A549 (cell line): ENCODE data around the gene ABHD11. TPM values are rescaled to one million over a fixed set of nuclear protein-coding genes. Genes with fewer than 3 reads are reported as not detected.

Experiments used
- ATAC-seq, 2 experiments: fragments of 200-7000 bp in 1 of 2; fragments of >200 bp in 1 of 2; cut with Nextera tagmentation in 1 of 2; cut with Tn5 transposase in 1 of 2; 3 replicates each; pipeline versions ENCODE4 v1.8.0 to v1.9.1; 2018 to 2020; ENCODE audit warnings: mild to moderate bottlenecking in 1 of 2, moderate library complexity in 1 of 2
- CTCF ChIA-PET: fragments of 300-600 bp; sonication (Branson Sonifier 250); formaldehyde crosslinking; extraction: SDS; loops from one replicate; lab custom pipeline; 2021; ENCODE audit warnings: antibody characterized with exemption, inconsistent platforms; lab: Yijun Ruan, JAX
- POLR2A ChIA-PET: fragments of 350-600 bp; formaldehyde crosslinking; extraction: SDS; loops from one replicate; lab custom pipeline; 2021; ENCODE audit warnings: antibody characterized with exemption, inconsistent platforms; lab: Yijun Ruan, JAX
- DNase-seq, 2 experiments: peaks; one replicate each; pipeline versions ENCODE4 v3.0.0 to v3.0.0-alpha.2; 2011 to 2016; ENCODE audit warnings: low read depth in 1 of 2, low spot score in 1 of 2
- FAIRE-seq: peaks from 2 replicates; lab custom pipeline; 2011; peaks lifted over from hg19 to GRCh38; lab: Jason Lieb, UNC
- H3K27ac ChIP-seq, 2 experiments: fragments of >200 bp; sonication (Bioruptor Twin); formaldehyde crosslinking; 3 replicates each; pipeline ENCODE4 v1.5.1; 2016 to 2017
- H3K4me1 ChIP-seq: fragments of >200 bp; sonication (Bioruptor Twin); formaldehyde crosslinking; 3 replicates; pipeline ENCODE4 v1.6.1; 2016
- H3K4me2 ChIP-seq: fragments of >200 bp; sonication (Bioruptor Twin); formaldehyde crosslinking; 3 replicates; pipeline ENCODE4 v1.6.1; 2016
- H3K4me3 ChIP-seq: fragments of >200 bp; sonication (Bioruptor Twin); formaldehyde crosslinking; 3 replicates; pipeline ENCODE4 v1.5.1; 2016
- H3K9me3 ChIP-seq: fragments of >200 bp; sonication (Bioruptor Twin); formaldehyde crosslinking; 3 replicates; pipeline ENCODE4 v1.6.1; 2016
- BHLHE40 ChIP-seq: IDR thresholded peaks from 2 replicates; pipeline ENCODE4 v1.6.1; 2012; ENCODE audit warnings: low read depth, low read length, inconsistent platforms
- CEBPB ChIP-seq, 2 experiments: fragments of >200 bp in 1 of 2; sonication (Bioruptor Twin) in 1 of 2; formaldehyde crosslinking in 1 of 2; IDR thresholded peaks; 2 replicates each; pipeline ENCODE4 v1.6.1; 2012 to 2016
- CHD4 ChIP-seq: fragments of 200-600 bp; sonication (generic); IDR thresholded peaks from 2 replicates; pipeline ENCODE4 v1.6.1; 2016; ENCODE audit warnings: antibody characterized with exemption, mild to moderate bottlenecking, borderline replicate concordance
- EHF ChIP-seq: fragments of 250-450 bp; sonication (Bioruptor Pico); IDR thresholded peaks from 2 replicates; pipeline ENCODE4 v1.5.0; 2020; ENCODE audit warnings: mild to moderate bottlenecking
- HOXA7 ChIP-seq: fragments of 250-450 bp; sonication (Bioruptor Pico); IDR thresholded peaks from 2 replicates; pipeline ENCODE4 v1.5.0; 2020; ENCODE audit warnings: mild to moderate bottlenecking, moderate library complexity
- HOXB5 ChIP-seq: fragments of 250-450 bp; sonication (Bioruptor Pico); IDR thresholded peaks from 2 replicates; pipeline ENCODE4 v1.5.0; 2020; ENCODE audit warnings: mild to moderate bottlenecking, moderate library complexity
- MAX ChIP-seq: IDR thresholded peaks from 2 replicates; pipeline ENCODE4 v1.6.1; 2012
- MAZ ChIP-seq: fragments of 150-350 bp; IDR thresholded peaks from 2 replicates; pipeline ENCODE4 v1.6.1; 2014; ENCODE audit warnings: antibody characterized with exemption, low read depth, low read length, borderline replicate concordance
- MYC ChIP-seq: IDR thresholded peaks from 2 replicates; pipeline ENCODE4 v1.6.1; 2012; ENCODE audit warnings: mild to moderate bottlenecking, inconsistent platforms, low read length, improper control_type of control experiment, borderline replicate concordance
- PHF8 ChIP-seq: fragments of 200-600 bp; sonication (generic); IDR thresholded peaks from 2 replicates; pipeline ENCODE4 v1.6.1; 2016; ENCODE audit warnings: low read depth, mild to moderate bottlenecking, antibody characterized with exemption, moderate library complexity, borderline replicate concordance
- RAD21 ChIP-seq, 2 experiments: fragments of >200 bp in 1 of 2; sonication (Bioruptor Twin) in 1 of 2; formaldehyde crosslinking in 1 of 2; IDR thresholded peaks in 1 of 2; conservative IDR thresholded peaks in 1 of 2; 2 replicates in 1 of 2; 3 replicates in 1 of 2; pipeline ENCODE4 v1.6.1; 2012 to 2018; ENCODE audit warnings: inconsistent platforms in 1 of 2
- RARB ChIP-seq: fragments of 250-450 bp; sonication (Bioruptor Pico); IDR thresholded peaks from 2 replicates; pipeline ENCODE4 v1.8.0; 2021; ENCODE audit warnings: mild to moderate bottlenecking, moderate library complexity
- RCOR1 ChIP-seq: fragments of 150-350 bp; IDR thresholded peaks from 2 replicates; pipeline ENCODE4 v1.6.1; 2014; ENCODE audit warnings: antibody characterized with exemption, low read length, low read depth
- REST ChIP-seq: fragments of 200-600 bp; sonication (generic); IDR thresholded peaks from 2 replicates; pipeline ENCODE4 v1.6.1; 2016; ENCODE audit warnings: antibody characterized with exemption, mild to moderate bottlenecking, moderate library complexity
- TFCP2L1 ChIP-seq: fragments of 250-450 bp; sonication (Bioruptor Pico); IDR thresholded peaks from 2 replicates; pipeline ENCODE4 v1.5.0; 2021; ENCODE audit warnings: mild to moderate bottlenecking
- ZC3H11A ChIP-seq: fragments of 450-650 bp; IDR thresholded peaks from 2 replicates; pipeline ENCODE4 v1.6.1; 2014; ENCODE audit warnings: antibody characterized with exemption, mild to moderate bottlenecking
- ZSCAN20 ChIP-seq: fragments of 250-450 bp; sonication (Bioruptor Pico); IDR thresholded peaks from 2 replicates; pipeline ENCODE4 v1.8.0; 2022; ENCODE audit warnings: mild to moderate bottlenecking, moderate library complexity
- WGBS: methylation state at CpG from one replicate; pipeline ENCODE4 v1.1.6; 2017; ENCODE audit errors: missing lambda C conversion rate; 5-methylcytosine and 5-hydroxymethylcytosine counted together
- polyA plus RNA-seq, 4 experiments: library from polyadenylated mRNA; depleted of rRNA in 3 of 4; stranded (reverse); fragments of >200 nt; fragmentation: RNase III in 1 of 4; extraction: RNeasy Plus Mini Kit Qiagen cat#74134 plus additional on column Dnase treatment in 1 of 4; gene quantifications; 2 replicates in 3 of 4; 3 replicates in 1 of 4; pipeline ENCODE4 v1.2.3, GENCODE V29; 2011 to 2017
- TF ChIP-seq, protein P1 (sequence below): fragments of >200 bp; sonication (Bioruptor Twin); formaldehyde crosslinking; IDR thresholded peaks from 3 replicates; pipeline ENCODE4 v1.5.1; 2016
- TF ChIP-seq, protein P2 (sequence below): fragments of >200 bp; sonication (Bioruptor Twin); formaldehyde crosslinking; IDR thresholded peaks from 3 replicates; pipeline ENCODE4 v1.6.1; 2016

ABHD11 gene
- polyA plus RNA-seq, 2 of the 4 experiments (the other 2 are of a cell fraction), result 8.1 to 15.1 TPM

- TF ChIP-seq REST (no peak), HOXB5 (no peak)
- TF ChIP-seq, all 56 proteins: peak for 0
These were observed 2.2 kb upstream of the ABHD11 start (continued) for GRCh38 chr7:73740771-73741170.

GRCh38 chr7:73740212-73740611, 1.6 kb upstream of the ABHD11 start:
- ATAC-seq, result no peak
- Histone ChIP-seq H3K27ac (no peak overlapping the region), H3K4me1 (peaks cover 20% of the 10 kb centered on the region), H3K4me2 (no peak overlapping the region), H3K9me3 (no peaks in the 10 kb centered on the region), H3K4me3 (no peak overlapping the region)
- POLR2A ChIA-PET, result interaction anchor here (1.7 to 2.5 kb wide), 2 partner anchors 82 to 102 kb away, joined by 6 to 16 read pairs; partner anchors contain the start of gene METTL27
- WGBS, result 93% methylated on average over 7 of the region's 7 CpGs
- CTCF ChIA-PET, result interaction anchor here (1.2 to 12.2 kb wide), 5 partner anchors 9 to 131 kb away, joined by 4 to 273 read pairs (median 4); no protein-coding TSS in a partner anchor
- no peak for FAIRE-seq
- TF ChIP-seq TFCP2L1 (CRISPR knock-in tag), result no peak
- no peak for TF ChIP-seq MYC
- TF ChIP-seq RCOR1, result no peak
- no peak for TF ChIP-seq RAD21 (conservative IDR thresholded peaks at IDR 0.05 in 1 of 2, IDR thresholded peaks at IDR 0.05 in 1 of 2)
- TF ChIP-seq EHF (CRISPR knock-in tag), result no peak
- TF ChIP-seq MAZ, result no peak
- no peak for TF ChIP-seq CHD4
- TF ChIP-seq BHLHE40, result no peak
- no peak for TF ChIP-seq HOXA7 (CRISPR knock-in tag)
- TF ChIP-seq MAX, result no peak
- TF ChIP-seq CEBPB (IDR thresholded peaks at IDR 0.05), result no peak
- TF ChIP-seq ZSCAN20, result no peak
- no peak for TF ChIP-seq RARB
- TF ChIP-seq, protein P1, sequence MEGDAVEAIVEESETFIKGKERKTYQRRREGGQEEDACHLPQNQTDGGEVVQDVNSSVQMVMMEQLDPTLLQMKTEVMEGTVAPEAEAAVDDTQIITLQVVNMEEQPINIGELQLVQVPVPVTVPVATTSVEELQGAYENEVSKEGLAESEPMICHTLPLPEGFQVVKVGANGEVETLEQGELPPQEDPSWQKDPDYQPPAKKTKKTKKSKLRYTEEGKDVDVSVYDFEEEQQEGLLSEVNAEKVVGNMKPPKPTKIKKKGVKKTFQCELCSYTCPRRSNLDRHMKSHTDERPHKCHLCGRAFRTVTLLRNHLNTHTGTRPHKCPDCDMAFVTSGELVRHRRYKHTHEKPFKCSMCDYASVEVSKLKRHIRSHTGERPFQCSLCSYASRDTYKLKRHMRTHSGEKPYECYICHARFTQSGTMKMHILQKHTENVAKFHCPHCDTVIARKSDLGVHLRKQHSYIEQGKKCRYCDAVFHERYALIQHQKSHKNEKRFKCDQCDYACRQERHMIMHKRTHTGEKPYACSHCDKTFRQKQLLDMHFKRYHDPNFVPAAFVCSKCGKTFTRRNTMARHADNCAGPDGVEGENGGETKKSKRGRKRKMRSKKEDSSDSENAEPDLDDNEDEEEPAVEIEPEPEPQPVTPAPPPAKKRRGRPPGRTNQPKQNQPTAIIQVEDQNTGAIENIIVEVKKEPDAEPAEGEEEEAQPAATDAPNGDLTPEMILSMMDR, result no peak
- TF ChIP-seq, protein P2, sequence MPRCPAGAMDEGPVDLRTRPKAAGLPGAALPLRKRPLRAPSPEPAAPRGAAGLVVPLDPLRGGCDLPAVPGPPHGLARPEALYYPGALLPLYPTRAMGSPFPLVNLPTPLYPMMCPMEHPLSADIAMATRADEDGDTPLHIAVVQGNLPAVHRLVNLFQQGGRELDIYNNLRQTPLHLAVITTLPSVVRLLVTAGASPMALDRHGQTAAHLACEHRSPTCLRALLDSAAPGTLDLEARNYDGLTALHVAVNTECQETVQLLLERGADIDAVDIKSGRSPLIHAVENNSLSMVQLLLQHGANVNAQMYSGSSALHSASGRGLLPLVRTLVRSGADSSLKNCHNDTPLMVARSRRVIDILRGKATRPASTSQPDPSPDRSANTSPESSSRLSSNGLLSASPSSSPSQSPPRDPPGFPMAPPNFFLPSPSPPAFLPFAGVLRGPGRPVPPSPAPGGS, result no peak
- no peak for TF ChIP-seq ZC3H11A
- no peak for TF ChIP-seq PHF8
- no peak for DNase-seq
